Osteoblast (primary cell): ENCODE measurements around the gene INMT. TPM values are rescaled to one million over a fixed set of nuclear protein-coding genes. Genes with fewer than 3 reads are reported as not detected.

Experiments
- DNase-seq: peaks from one replicate; pipeline ENCODE4 v3.0.0; 2011; ENCODE audit warnings: low spot score, mixed read lengths; ENCODE audit not compliant: insufficient read length; ENCODE audit errors: missing footprints
- H2AFZ ChIP-seq: 2 replicates; pipeline ENCODE4 v1.6.0; 2011; ENCODE audit warnings: mild to moderate bottlenecking, low read length
- H3K27ac ChIP-seq: 2 replicates; pipeline ENCODE4 v1.5.1; 2011; ENCODE audit warnings: mild to moderate bottlenecking, low read depth, low read length, moderate library complexity
- H3K27me3 ChIP-seq: 2 replicates; pipeline ENCODE4 v1.6.0; 2012; ENCODE audit warnings: mild to moderate bottlenecking, control low read depth, inconsistent platforms, low read length, moderate library complexity; ENCODE audit not compliant: insufficient read depth
- H3K36me3 ChIP-seq: 2 replicates; pipeline ENCODE4 v1.5.1; 2011; ENCODE audit warnings: mild to moderate bottlenecking, low read length, control low read depth, moderate library complexity; ENCODE audit not compliant: insufficient read depth
- H3K4me1 ChIP-seq: 2 replicates; pipeline ENCODE4 v1.5.1; 2011; ENCODE audit warnings: mild to moderate bottlenecking, low read length, control low read depth, moderate library complexity; ENCODE audit not compliant: insufficient read depth
- H3K4me2 ChIP-seq: 2 replicates; pipeline ENCODE4 v1.6.0; 2011; ENCODE audit warnings: mild to moderate bottlenecking, low read length; ENCODE audit not compliant: insufficient read depth
- H3K4me3 ChIP-seq: fragments of 200-600 bp; sonication (generic); 3 replicates; pipeline ENCODE4 v1.5.1; 2012; ENCODE audit warnings: mild to moderate bottlenecking, low read length, inconsistent platforms; ENCODE audit not compliant: insufficient read depth
- H3K79me2 ChIP-seq: 2 replicates; pipeline ENCODE4 v1.6.0; 2012; ENCODE audit warnings: mild to moderate bottlenecking, low read length, control low read depth, inconsistent platforms; ENCODE audit not compliant: insufficient read depth
- H3K9me3 ChIP-seq: 2 replicates; pipeline ENCODE4 v1.5.1; 2011; ENCODE audit warnings: low read depth, low read length, control low read depth
- H4K20me1 ChIP-seq: 2 replicates; pipeline ENCODE4 v1.6.0; 2012; ENCODE audit warnings: mild to moderate bottlenecking, low read length, control low read depth; ENCODE audit not compliant: insufficient read depth
- CTCF ChIP-seq: IDR thresholded peaks from 2 replicates; pipeline ENCODE4 v1.5.1; 2011; ENCODE audit warnings: mild to moderate bottlenecking, low read depth, low read length, moderate library complexity; ENCODE audit errors: extremely low read depth
- total RNA-seq: library from RNA; depleted of rRNA; stranded (reverse); fragments of >200 nt; gene quantifications from 2 replicates; pipeline ENCODE4 v1.2.3, GENCODE V29; 2012

The INMT gene
- total RNA-seq, 1 donor: 0.72 TPM

GRCh38 chr7:30780941-30781340 lies 29.0 kb downstream of the INMT start:
- no peaks in the 10 kb centered on the region for H3K9me3 ChIP-seq
- no peak for DNase-seq
- no peaks in the 10 kb centered on the region for H3K27me3 ChIP-seq
- peaks cover 11% of the 10 kb centered on the region for H3K4me1 ChIP-seq
- H3K79me2 ChIP-seq: no peaks in the 10 kb centered on the region
- TF ChIP-seq CTCF: no peak
- peaks cover 27% of the 10 kb centered on the region for H3K36me3 ChIP-seq
- peaks cover 6% of the 10 kb centered on the region for H4K20me1 ChIP-seq
- H3K4me3 ChIP-seq: no peak overlapping the region
- H3K4me2 ChIP-seq: no peak overlapping the region
- H3K27ac ChIP-seq: no peak overlapping the region
- H2AFZ ChIP-seq: no peak overlapping the region

GRCh38 chr7:30782690-30783089 lies 30.8 kb downstream of the INMT start:
- no peak for DNase-seq
- Histone ChIP-seq H3K4me1 (peaks cover 11% of the 10 kb centered on the region), H3K36me3 (peaks cover 29% of the 10 kb centered on the region), H3K4me3 (no peak overlapping the region), H3K27me3 (no peaks in the 10 kb centered on the region), H4K20me1 (peaks cover 5% of the 10 kb centered on the region), H3K79me2 (no peaks in the 10 kb centered on the region), H3K9me3 (no peaks in the 10 kb centered on the region), H3K4me2 (no peak overlapping the region), H3K27ac (no peak overlapping the region), H2AFZ (no peak overlapping the region)
- TF ChIP-seq CTCF: no peak

- H3K9me3 ChIP-seq: no peaks in the 10 kb centered on the region
- H3K36me3 ChIP-seq: peaks cover 19% of the 10 kb centered on the region
- no peak overlapping the region for H3K4me2 ChIP-seq
- no peaks in the 10 kb centered on the region for H3K27me3 ChIP-seq
- TF ChIP-seq CTCF: no peak
- no peak overlapping the region for H3K27ac ChIP-seq
- H4K20me1 ChIP-seq: no peaks in the 10 kb centered on the region
- DNase-seq: no peak
- no peaks in the 10 kb centered on the region for H3K79me2 ChIP-seq
- no peak overlapping the region for H2AFZ ChIP-seq
- H3K4me3 ChIP-seq: no peak overlapping the region
- peaks cover 15% of the 10 kb centered on the region for H3K4me1 ChIP-seq
Measured at GRCh38 chr7:30785786-30786185, 33.9 kb downstream of the INMT start.

- Histone ChIP-seq H2AFZ (no peak overlapping the region), H3K4me2 (no peak overlapping the region), H4K20me1 (no peaks in the 10 kb centered on the region), H3K27ac (no peak overlapping the region), H3K4me1 (peaks cover 15% of the 10 kb centered on the region), H3K36me3 (peaks cover 13% of the 10 kb centered on the region), H3K9me3 (no peaks in the 10 kb centered on the region), H3K4me3 (no peak overlapping the region), H3K79me2 (no peaks in the 10 kb centered on the region), H3K27me3 (no peaks in the 10 kb centered on the region)
- no peak for TF ChIP-seq CTCF
- DNase-seq: no peak
Measured at GRCh38 chr7:30787486-30787885, 35.6 kb downstream of the INMT start.
